Type B pancreatic cell (in vitro differentiated cells): Measurements from ENCODE around the gene CCDC97. TPM values are rescaled to one million over a fixed set of nuclear protein-coding genes. Genes with fewer than 3 reads are reported as not detected.

Experiments used
- DNase-seq: peaks from one replicate; pipeline ENCODE4 v3.0.0; 2021; ENCODE audit warnings: mixed read lengths; ENCODE audit not compliant: unreplicated experiment; ENCODE audit errors: extremely low spot score
- H3K27ac Mint-ChIP-seq: 2 replicates; pipeline ENCODE4 v1.8.0; 2021; ENCODE audit warnings: mild to moderate bottlenecking, mixed read lengths
- H3K27me3 Mint-ChIP-seq: 2 replicates; pipeline ENCODE4 v1.8.0; 2021; ENCODE audit warnings: mixed read lengths
- H3K36me3 Mint-ChIP-seq: 2 replicates; pipeline ENCODE4 v1.8.0; 2021; ENCODE audit warnings: mixed read lengths
- H3K4me1 Mint-ChIP-seq: one replicate; pipeline ENCODE4 v1.8.0; 2021; ENCODE audit warnings: mixed read lengths; ENCODE audit not compliant: unreplicated experiment
- H3K4me3 Mint-ChIP-seq: 2 replicates; pipeline ENCODE4 v1.8.0; 2021; ENCODE audit warnings: mild to moderate bottlenecking, mixed read lengths
- H3K9me3 Mint-ChIP-seq: 2 replicates; pipeline ENCODE4 v1.8.0; 2021; ENCODE audit warnings: mixed read lengths
- CTCF ChIP-seq: fragments of 200-600 bp; sonication (generic); conservative IDR thresholded peaks from 2 replicates; pipeline ENCODE4 v1.5.0; 2021; ENCODE audit warnings: antibody characterized with exemption, mild to moderate bottlenecking
- total RNA-seq: library from RNA; stranded (reverse); gene quantifications from 2 replicates; pipeline ENCODE4 v1.2.1, GENCODE V29; 2021; ENCODE audit warnings: low replicate concordance

Gene CCDC97
- total RNA-seq, 1 donor from 2014 or later = 42.6 TPM

GRCh38 chr19:41351339-41352245 lies 41.6 kb downstream of the CCDC97 start:
- TF ChIP-seq CTCF = no peak

GRCh38 chr19:41352279-41352608 lies 42.3 kb downstream of the CCDC97 start:
- peaks cover 20% of the 10 kb centered on the region for H3K4me1 Mint-ChIP-seq
- H3K9me3 Mint-ChIP-seq = no peaks in the 10 kb centered on the region
- peaks cover 59% of the 10 kb centered on the region for H3K27me3 Mint-ChIP-seq
- H3K36me3 Mint-ChIP-seq = peaks cover 5% of the 10 kb centered on the region
- peak overlapping the region; percentile 90 for H3K4me3 Mint-ChIP-seq
- no peak for DNase-seq
- no peak for TF ChIP-seq CTCF
- H3K27ac Mint-ChIP-seq = peak overlapping the region; percentile 48

More at GRCh38 chr19:41351339-41352245, 41.6 kb downstream of the CCDC97 start:
- Mint-ChIP-seq H3K27ac (peak overlapping the region; percentile 48), H3K4me3 (peak overlapping the region; percentile 90), H3K9me3 (no peaks in the 10 kb centered on the region), H3K4me1 (peaks cover 20% of the 10 kb centered on the region), H3K27me3 (peaks cover 59% of the 10 kb centered on the region), H3K36me3 (peaks cover 5% of the 10 kb centered on the region)
- no peak for DNase-seq

DNA sequence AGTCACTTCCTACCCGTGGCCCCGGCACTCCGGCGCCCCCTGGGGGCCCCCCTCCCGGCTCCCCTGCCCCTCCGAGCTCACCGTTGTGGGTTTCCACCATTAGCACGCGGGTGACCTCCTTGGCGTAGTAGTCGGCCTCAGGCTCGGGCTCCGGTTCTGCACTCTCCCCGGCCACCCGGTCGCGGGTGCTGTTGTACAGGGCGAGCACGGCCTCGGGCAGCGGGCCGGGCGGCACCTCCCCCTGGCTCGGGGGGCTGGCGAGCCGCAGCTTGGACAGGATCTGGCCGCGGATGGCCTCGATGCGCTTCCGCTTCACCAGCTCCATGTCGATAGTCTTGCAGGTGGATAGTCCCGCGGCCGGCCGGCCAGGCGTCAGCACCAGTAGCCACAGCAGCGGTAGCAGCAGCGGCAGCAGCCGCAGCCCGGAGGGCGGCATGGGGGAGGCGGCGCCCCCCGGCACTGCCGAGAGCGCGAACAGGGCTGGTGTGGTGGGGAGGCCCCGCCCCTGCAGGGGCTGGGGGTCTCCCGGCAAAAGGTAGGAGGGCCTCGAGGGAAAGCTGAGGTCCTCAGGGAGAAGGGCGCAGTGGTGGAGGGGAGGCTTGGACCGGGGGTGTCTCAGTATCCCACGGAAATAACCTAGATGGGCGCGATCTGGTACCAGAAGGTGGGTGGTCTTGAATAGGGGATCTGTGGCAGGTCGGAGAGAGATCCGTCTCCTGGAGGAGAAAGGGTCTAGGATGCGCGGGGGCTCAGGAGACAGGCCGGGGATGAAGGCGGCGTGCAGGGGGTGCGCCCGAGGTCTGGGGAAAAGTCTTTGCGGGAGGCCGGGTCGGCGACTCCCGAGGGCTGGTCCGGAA lies 42.9 kb downstream of the CCDC97 start:
- H3K27ac Mint-ChIP-seq = no peak overlapping the region
- peak overlapping the region; percentile 90 for H3K4me3 Mint-ChIP-seq
- H3K27me3 Mint-ChIP-seq = peaks cover 59% of the 10 kb centered on the region

DNA sequence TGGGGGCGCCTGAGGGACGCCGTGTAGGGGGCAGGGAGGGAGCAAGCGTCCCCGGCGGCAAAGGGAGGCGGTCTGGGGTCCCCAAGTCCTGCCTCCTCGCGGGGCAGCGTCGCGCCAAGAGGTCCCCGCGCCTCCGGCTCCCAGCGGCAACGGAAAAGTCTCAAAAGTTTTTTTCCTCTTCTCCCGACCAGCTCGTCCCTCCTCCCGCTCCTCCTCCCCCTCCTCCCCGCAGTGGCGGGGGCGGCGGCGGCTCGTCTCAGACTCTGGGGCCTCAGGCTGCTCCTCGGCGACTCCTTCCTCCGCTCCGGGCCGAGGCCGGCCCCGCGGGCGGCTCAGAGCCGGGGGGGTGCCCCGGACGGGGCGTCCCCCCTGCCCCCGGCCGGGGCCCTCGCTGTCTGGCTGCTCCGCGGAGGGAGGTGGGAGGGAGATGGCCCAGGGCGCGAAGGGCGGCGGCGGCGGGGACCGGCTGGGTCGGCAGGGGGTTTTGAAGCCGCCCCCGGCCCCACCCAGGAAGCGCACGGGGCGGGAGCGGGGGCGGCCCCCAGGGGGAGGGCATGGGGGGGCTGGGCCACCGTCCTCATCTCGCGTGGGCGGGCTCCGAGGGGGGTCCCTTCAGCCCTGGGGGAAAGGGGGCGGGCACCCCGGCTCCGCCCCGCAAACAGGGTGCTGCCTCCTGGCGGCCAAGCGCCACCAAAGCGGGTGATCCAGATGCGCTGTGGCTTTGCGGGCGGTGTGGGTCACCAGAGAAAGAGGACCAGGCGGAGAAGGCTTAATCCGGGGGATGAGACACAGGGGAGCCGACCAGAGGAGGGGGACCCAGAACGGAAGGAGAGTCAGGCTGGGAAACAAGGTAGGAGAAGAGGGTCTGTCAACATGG lies 43.7 kb downstream of the CCDC97 start, which contains the start of gene TGFB1:
Gene TGFB1, minus strand, starts transcription at position 457 of the 877 bp plus-strand sequence. CDS start 878 bp downstream, outside the sequence.
- no peak within 1 kb of the TSS for H3K27ac Mint-ChIP-seq
- H3K4me3 Mint-ChIP-seq = peak within 1 kb of the TSS; percentile 90
- peaks cover 5% of the 10 kb centered on the region for H3K36me3 Mint-ChIP-seq
- peak; percentile 80 for DNase-seq
- peaks cover 55% of the 10 kb centered on the region for H3K27me3 Mint-ChIP-seq
- peaks cover 20% of the 10 kb centered on the region for H3K4me1 Mint-ChIP-seq
- H3K9me3 Mint-ChIP-seq = no peaks in the 10 kb centered on the region
- peak; percentile 93 for TF ChIP-seq CTCF

More for the DNA sequence above, 42.9 kb downstream of the CCDC97 start:
- peak; percentile 76 for DNase-seq
- Mint-ChIP-seq H3K9me3 (no peaks in the 10 kb centered on the region), H3K4me1 (peaks cover 20% of the 10 kb centered on the region), H3K36me3 (peaks cover 5% of the 10 kb centered on the region)
- peak; percentile 33 for TF ChIP-seq CTCF
